Loucy (cell line): Measurements from ENCODE around the gene UBE2D4.

Experiments
- CTCF ChIP-seq: fragments of 200-600 bp; sonication (generic); conservative IDR thresholded peaks from 2 replicates; pipeline ENCODE4 v1.5.1; 2014; ENCODE audit warnings: mild to moderate bottlenecking, antibody characterized with exemption, low read length
- EZH2phosphoT487 ChIP-seq: fragments of 200-600 bp; IDR thresholded peaks from 2 replicates; pipeline ENCODE4 v1.6.1; 2018; ENCODE audit warnings: antibody characterized with exemption, mild to moderate bottlenecking, moderate library complexity, borderline replicate concordance

GRCh38 chr7:43904533-43905208 is 21.6 kb upstream of the UBE2D4 start:
- TF ChIP-seq CTCF = no peak
- no peak for TF ChIP-seq EZH2phosphoT487
